ENCODE data around the gene CD53. TPM values are rescaled to one million over a fixed set of nuclear protein-coding genes. Genes with fewer than 3 reads are reported as not detected.
A peak's percentile ranks its signal among the peaks of the same experiment; 100 is the strongest.

CD53 gene
- total and polyA plus RNA-seq, 9 of the 15 experiments (the other 6 are each of a cell fraction or from before 2014, with no cell fraction given): 63.5 to 220 (median 131) TPM

DNA sequence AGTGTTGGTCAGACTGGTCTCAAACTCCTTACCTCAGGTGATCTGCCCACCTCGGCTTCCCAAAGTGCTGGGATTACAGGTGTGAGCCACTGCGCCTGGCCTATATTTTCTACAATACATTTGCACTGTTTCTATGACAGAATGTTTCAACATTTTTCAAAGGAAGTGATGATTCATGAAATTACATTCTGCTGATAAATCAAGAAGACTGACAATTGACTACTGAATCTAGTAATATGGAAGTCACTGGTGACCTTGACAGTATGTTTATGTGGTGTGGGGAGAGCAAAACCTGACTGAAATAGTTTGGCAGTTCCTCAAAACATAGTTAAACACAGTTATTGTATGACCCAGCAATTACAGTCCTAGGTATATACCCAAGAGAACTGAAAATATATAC, 72.7 kb downstream of the CD53 start:
- DNase-seq (ENCODE audit: extremely low read depth in 1 of 4, low spot score in 3 of 4) (no peak), ATAC-seq (no peak; the same call in 2 of the 3 replicates), FAIRE-seq (no peak)
- TF ChIP-seq, protein P1, sequence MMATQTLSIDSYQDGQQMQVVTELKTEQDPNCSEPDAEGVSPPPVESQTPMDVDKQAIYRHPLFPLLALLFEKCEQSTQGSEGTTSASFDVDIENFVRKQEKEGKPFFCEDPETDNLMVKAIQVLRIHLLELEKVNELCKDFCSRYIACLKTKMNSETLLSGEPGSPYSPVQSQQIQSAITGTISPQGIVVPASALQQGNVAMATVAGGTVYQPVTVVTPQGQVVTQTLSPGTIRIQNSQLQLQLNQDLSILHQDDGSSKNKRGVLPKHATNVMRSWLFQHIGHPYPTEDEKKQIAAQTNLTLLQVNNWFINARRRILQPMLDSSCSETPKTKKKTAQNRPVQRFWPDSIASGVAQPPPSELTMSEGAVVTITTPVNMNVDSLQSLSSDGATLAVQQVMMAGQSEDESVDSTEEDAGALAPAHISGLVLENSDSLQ (IDR thresholded peaks at IDR 0.05): peak; percentile 68
- TF ChIP-seq FOXA3 (CRISPR knock-in tag; conservative IDR thresholded peaks at IDR 0.05 in 1 of 2, IDR thresholded peaks at IDR 0.05 in 1 of 2) (no peak), ZEB2 (IDR thresholded peaks at IDR 0.05) (no peak), MAFG (tag; conservative IDR thresholded peaks at IDR 0.05) (peak; percentile 47), C11orf30 (IDR thresholded peaks at IDR 0.05; ENCODE audit: low read depth) (peak; percentile 74), TRIM24 (IDR thresholded peaks at IDR 0.05) (peak in 1 of 2 experiments; percentile 47; a peak in 1 of 4 replicates), MEIS2 (IDR thresholded peaks at IDR 0.05; ENCODE audit: partially characterized antibody) (peak; percentile 81), CEBPG (CRISPR knock-in tag; IDR thresholded peaks at IDR 0.05) (no peak), CEBPG (tag; conservative IDR thresholded peaks at IDR 0.05 in 1 of 2, IDR thresholded peaks at IDR 0.05 in 1 of 2) (peak in 1 of 2 experiments; percentile 57; a peak in 1 of 4 replicates), NR2F6 (CRISPR knock-in tag; IDR thresholded peaks at IDR 0.05) (no peak), ZNF316 (IDR thresholded peaks at IDR 0.05) (peak; percentile 83), XRCC3 (IDR thresholded peaks at IDR 0.05) (no peak), ILF3 (IDR thresholded peaks at IDR 0.05; ENCODE audit: borderline replicate concordance) (0 out of 2 replicates have a peak, but pooled peaks have one; percentile 15), FOSL1 (tag; conservative IDR thresholded peaks at IDR 0.05) (0 out of 2 replicates have a peak, but pooled peaks have one; percentile 22), ZC3H8 (IDR thresholded peaks at IDR 0.05) (no peak)
- TF ChIP-seq, protein P2, sequence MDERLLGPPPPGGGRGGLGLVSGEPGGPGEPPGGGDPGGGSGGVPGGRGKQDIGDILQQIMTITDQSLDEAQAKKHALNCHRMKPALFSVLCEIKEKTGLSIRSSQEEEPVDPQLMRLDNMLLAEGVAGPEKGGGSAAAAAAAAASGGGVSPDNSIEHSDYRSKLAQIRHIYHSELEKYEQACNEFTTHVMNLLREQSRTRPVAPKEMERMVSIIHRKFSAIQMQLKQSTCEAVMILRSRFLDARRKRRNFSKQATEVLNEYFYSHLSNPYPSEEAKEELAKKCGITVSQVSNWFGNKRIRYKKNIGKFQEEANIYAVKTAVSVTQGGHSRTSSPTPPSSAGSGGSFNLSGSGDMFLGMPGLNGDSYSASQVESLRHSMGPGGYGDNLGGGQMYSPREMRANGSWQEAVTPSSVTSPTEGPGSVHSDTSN (CRISPR knock-in tag; IDR thresholded peaks at IDR 0.05; ENCODE audit: low read depth): no peak
- TF ChIP-seq, protein P2 (tag; conservative IDR thresholded peaks at IDR 0.05; ENCODE audit: low read depth): peak; percentile 70
- TF ChIP-seq, protein P3, sequence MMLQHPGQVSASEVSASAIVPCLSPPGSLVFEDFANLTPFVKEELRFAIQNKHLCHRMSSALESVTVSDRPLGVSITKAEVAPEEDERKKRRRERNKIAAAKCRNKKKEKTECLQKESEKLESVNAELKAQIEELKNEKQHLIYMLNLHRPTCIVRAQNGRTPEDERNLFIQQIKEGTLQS (IDR thresholded peaks at IDR 0.05): peak; percentile 56; the same call in 1 of the 2 replicates
- TF ChIP-seq, protein P3 (CRISPR knock-in tag; conservative IDR thresholded peaks at IDR 0.05): no peak
- Histone ChIP-seq H3K4me1 (replicated peaks in 1 of 2; ENCODE audit: control insufficient read depth in 2 of 2, insufficient read depth in 2 of 2, low read length in 2 of 2) (no peaks in the 10 kb centered on the region), H3K9me1 (ENCODE audit: control insufficient read depth, insufficient read depth, low read length) (no peaks in the 10 kb centered on the region), H3K36me3 (ENCODE audit: control insufficient read depth, insufficient read depth, low read length) (peaks cover 45% of the 10 kb centered on the region), H3K4me2 (ENCODE audit: insufficient read depth, low read length) (no peak overlapping the region), H3K4me3 (no peak overlapping the region), H3K9me3 (replicated peaks; ENCODE audit: control insufficient read depth, insufficient read depth, low read depth, low read length) (no peaks in the 10 kb centered on the region), H3K27me3 (ENCODE audit: control insufficient read depth in 2 of 2, insufficient read depth in 2 of 2, low read length in 2 of 2) (no peaks in the 10 kb centered on the region), H3K9ac (ENCODE audit: insufficient read depth in 1 of 2, low read depth in 2 of 2, low read length in 2 of 2) (no peak overlapping the region), H3K79me2 (ENCODE audit: control insufficient read depth, insufficient read depth, low read length) (peaks cover 11% of the 10 kb centered on the region; the same call in 2 of the 3 replicates), H4K20me1 (replicated peaks; ENCODE audit: control insufficient read depth, insufficient read depth, low read length) (no peaks in the 10 kb centered on the region), H2AFZ (ENCODE audit: low read depth, low read length) (no peak overlapping the region), H3K27ac (ENCODE audit: extremely low read depth, low read depth, low read length) (no peak overlapping the region)
- CTCF ChIA-PET (ENCODE audit: low intra/inter-chr PET ratio): no interaction called here
- 100% methylated on average over 2 of the region's 2 CpGs for WGBS (ENCODE audit: insufficient coverage, low coverage, missing lambda C conversion rate)
- in situ Hi-C loops (cut with MboI) (no loop called here), intact Hi-C loops (cut with micrococcal nuclease) (no loop called here)
- BruUV-seq (replicated peaks): no TSS peak
- POLR2A ChIA-PET: interaction anchor here (1.2 kb wide), 1 partner anchor 10 kb away, joined by 3 read pairs; no protein-coding TSS in a partner anchor

Data from K562 (cell line).